Glutamatergic neuron (in vitro differentiated cells): ENCODE measurements around the gene ZG16. TPM values are rescaled to one million over a fixed set of nuclear protein-coding genes. Genes with fewer than 3 reads are reported as not detected.
"Not testable (repeated sequence)": the region's sequence is repeated elsewhere in the genome, so short reads cannot be mapped to it uniquely, and the experiment has no call there.

ENCODE experiments used
- DNase-seq: peaks from one replicate; pipeline ENCODE4 v3.0.0; 2022
- H3K27ac Mint-ChIP-seq: one replicate; pipeline ENCODE4 v1.8.0; 2020; ENCODE audit warnings: mild to moderate bottlenecking, mixed read lengths, inconsistent platforms; ENCODE audit not compliant: unreplicated experiment
- H3K27me3 Mint-ChIP-seq: one replicate; pipeline ENCODE4 v1.8.0; 2020; ENCODE audit warnings: mild to moderate bottlenecking, moderate library complexity, mixed read lengths, inconsistent platforms; ENCODE audit not compliant: unreplicated experiment
- H3K36me3 Mint-ChIP-seq: one replicate; pipeline ENCODE4 v1.8.0; 2020; ENCODE audit warnings: mild to moderate bottlenecking, mixed read lengths, inconsistent platforms; ENCODE audit not compliant: unreplicated experiment
- H3K4me1 Mint-ChIP-seq: one replicate; pipeline ENCODE4 v1.8.0; 2020; ENCODE audit warnings: mild to moderate bottlenecking, low read depth, mixed read lengths, inconsistent platforms; ENCODE audit not compliant: unreplicated experiment
- H3K4me3 Mint-ChIP-seq: one replicate; pipeline ENCODE4 v1.8.0; 2020; ENCODE audit warnings: mild to moderate bottlenecking, mixed read lengths, inconsistent platforms; ENCODE audit not compliant: unreplicated experiment
- H3K9me3 Mint-ChIP-seq: one replicate; pipeline ENCODE4 v1.8.0; 2020; ENCODE audit warnings: mild to moderate bottlenecking, moderate library complexity, mixed read lengths, inconsistent platforms; ENCODE audit not compliant: unreplicated experiment
- total RNA-seq: library from RNA; stranded (reverse); fragmentation: NEBNext Ultra II Directional; extraction: Animal tissue kit (Norgen Biotek cat#: 25700); gene quantifications from one replicate; pipeline ENCODE4 v1.2.1, GENCODE V29; 2021; ENCODE audit not compliant: unreplicated experiment
- TF ChIP-seq, protein P1 (sequence below): fragments of 200-600 bp; sonication (generic); IDR thresholded peaks from one replicate; pipeline ENCODE4 v1.5.0; 2021; ENCODE audit not compliant: partially characterized antibody, unreplicated experiment

Gene ZG16
- total RNA-seq, 1 donor from 2014 or later = not detected

DNA sequence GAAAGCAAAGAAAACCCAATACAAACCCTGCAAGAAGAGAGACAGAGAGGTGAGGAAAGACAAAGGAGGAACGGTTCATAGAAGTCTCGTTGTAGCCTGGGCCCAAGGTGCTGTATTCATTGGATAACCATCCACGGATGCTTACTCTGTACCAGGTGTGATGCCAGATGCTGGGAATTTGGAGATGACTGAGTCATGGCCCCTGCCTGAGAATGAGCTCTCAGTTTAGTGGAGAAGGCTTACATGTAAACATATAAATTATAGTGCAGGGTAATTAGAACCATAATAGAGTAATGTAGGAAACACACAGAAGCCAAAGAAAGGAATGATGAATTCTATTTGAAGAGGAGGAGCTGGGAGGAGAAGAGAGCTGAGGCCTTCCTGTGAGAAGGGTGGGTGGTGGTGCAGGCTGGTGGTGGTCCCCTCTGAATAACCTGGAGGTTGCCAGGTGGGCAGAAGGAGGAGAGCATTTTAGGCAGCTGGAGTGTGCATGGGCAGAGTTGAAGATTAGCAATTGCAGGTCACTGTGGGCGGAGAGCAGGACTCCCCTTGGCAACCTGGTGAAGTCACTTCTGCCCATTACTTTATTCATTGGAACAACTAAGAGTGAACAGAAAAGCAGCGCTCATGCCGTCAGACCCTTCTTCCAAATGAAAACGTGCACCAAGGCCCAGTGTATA, 7.7 kb upstream of the ZG16 start:
- peaks cover 6% of the 10 kb centered on the region for H3K9me3 Mint-ChIP-seq
- H3K36me3 Mint-ChIP-seq = no peaks in the 10 kb centered on the region
- no peak for DNase-seq
- TF ChIP-seq, protein P1, sequence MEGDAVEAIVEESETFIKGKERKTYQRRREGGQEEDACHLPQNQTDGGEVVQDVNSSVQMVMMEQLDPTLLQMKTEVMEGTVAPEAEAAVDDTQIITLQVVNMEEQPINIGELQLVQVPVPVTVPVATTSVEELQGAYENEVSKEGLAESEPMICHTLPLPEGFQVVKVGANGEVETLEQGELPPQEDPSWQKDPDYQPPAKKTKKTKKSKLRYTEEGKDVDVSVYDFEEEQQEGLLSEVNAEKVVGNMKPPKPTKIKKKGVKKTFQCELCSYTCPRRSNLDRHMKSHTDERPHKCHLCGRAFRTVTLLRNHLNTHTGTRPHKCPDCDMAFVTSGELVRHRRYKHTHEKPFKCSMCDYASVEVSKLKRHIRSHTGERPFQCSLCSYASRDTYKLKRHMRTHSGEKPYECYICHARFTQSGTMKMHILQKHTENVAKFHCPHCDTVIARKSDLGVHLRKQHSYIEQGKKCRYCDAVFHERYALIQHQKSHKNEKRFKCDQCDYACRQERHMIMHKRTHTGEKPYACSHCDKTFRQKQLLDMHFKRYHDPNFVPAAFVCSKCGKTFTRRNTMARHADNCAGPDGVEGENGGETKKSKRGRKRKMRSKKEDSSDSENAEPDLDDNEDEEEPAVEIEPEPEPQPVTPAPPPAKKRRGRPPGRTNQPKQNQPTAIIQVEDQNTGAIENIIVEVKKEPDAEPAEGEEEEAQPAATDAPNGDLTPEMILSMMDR = no peak
- no peak overlapping the region for H3K27ac Mint-ChIP-seq
- no peaks in the 10 kb centered on the region for H3K4me1 Mint-ChIP-seq
- no peak overlapping the region for H3K4me3 Mint-ChIP-seq
- no peaks in the 10 kb centered on the region for H3K27me3 Mint-ChIP-seq

DNA sequence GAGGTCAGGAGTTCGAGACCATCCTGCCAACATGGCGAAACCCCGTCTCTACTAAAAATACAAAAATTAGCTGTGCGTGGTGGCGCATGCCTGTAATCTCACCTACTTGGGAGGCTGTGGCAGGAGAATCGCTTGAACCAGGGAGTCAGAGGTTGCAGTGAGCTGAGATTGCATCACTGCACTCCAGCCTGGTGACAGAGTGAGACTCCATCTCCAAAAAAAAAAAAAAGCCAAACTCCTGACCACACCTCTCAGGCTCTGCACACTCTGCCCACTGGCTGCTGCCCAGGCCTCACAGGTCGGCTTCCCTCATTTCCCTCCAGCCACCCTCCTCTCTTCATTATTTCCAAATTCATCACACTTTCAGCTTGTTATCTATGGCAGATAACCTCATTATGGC, 5.7 kb upstream of the ZG16 start:
- H3K27me3 Mint-ChIP-seq, H3K36me3 Mint-ChIP-seq, H3K27ac Mint-ChIP-seq, H3K4me1 Mint-ChIP-seq, H3K9me3 Mint-ChIP-seq, DNase-seq, H3K4me3 Mint-ChIP-seq: not testable (repeated sequence)

DNA sequence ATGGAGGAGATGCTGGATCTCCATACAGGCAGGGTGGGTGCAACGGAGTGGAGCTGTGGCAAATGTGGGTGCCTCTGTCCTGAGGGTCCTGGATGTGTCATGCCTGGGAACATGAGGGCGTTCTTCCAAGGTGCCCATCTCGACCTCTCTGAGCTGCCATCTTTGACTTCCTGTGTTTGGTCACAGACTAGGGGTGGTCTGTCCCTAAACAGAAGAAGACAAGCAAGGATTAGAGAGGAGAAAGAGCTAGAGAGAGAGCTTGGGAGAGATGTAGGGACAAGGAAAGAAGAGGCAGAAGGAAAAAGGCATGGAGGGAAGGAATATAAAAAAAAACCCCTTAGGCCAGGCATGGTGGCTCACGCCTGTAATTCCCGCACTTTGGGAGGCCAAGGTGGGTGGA, 3.3 kb upstream of the ZG16 start:
- no peaks in the 10 kb centered on the region for H3K36me3 Mint-ChIP-seq
- peak overlapping the region; percentile 15 for H3K4me3 Mint-ChIP-seq
- no peak for DNase-seq
- H3K27me3 Mint-ChIP-seq = peaks cover 2% of the 10 kb centered on the region
- H3K9me3 Mint-ChIP-seq = peaks cover 6% of the 10 kb centered on the region
- TF ChIP-seq, protein P1 = no peak
- H3K27ac Mint-ChIP-seq = no peak overlapping the region
- H3K4me1 Mint-ChIP-seq = no peaks in the 10 kb centered on the region

DNA sequence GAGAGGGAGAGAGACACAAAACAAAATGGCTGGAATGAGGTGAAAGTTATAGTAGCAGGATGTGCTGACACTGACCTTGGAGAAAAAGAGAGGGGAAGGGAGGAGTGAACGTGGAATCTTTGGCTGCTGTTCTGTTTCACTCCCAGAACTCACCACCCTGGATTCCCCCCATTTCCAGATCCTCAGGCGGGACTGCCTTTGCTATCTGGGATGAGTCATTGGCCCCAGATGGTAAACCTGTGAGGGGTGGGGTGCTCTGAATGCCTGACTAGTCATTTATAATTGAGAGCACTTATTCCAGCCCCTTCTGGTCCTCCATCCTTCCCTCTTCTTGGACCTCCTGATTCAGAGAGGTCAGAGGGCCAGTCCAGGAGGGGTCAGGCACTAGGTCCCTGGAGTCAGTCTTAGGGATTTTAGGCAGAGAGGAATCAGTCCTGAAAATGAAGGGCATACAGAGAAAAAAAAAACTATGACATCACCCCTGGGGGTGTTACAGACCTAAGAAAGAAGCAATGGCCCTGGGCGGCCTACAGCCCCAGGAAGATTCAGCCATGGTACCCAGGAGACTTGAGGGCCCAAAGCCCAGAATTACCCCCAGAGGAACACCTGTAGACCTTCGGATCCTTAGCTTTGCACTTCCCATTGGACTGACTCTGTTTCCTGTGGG, 2.2 kb upstream of the ZG16 start:
- Mint-ChIP-seq H3K4me1 (no peaks in the 10 kb centered on the region), H3K36me3 (no peaks in the 10 kb centered on the region), H3K27ac (no peak overlapping the region), H3K4me3 (no peak overlapping the region), H3K27me3 (peaks cover 2% of the 10 kb centered on the region), H3K9me3 (peaks cover 6% of the 10 kb centered on the region)
- TF ChIP-seq, protein P1 = no peak
- peak; percentile 21 for DNase-seq

DNA sequence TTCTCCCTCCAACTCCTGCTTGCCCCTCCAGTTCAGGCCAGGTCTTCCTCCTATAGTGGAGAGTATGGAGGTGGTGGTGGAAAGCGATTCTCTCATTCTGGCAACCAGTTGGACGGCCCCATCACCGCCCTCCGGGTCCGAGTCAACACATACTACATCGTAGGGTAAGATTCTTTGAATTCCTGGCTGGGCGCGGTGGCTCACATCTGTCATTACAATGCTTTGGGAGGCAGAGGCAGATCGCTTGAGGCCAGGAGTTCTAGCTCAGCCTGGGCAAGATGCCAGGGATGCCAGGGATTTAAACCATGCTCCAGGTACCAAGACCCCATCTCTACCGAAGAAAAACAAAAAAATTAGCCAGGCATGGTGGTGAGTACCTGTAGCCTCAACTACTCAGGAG, 1.4 kb downstream of the ZG16 start:
- H3K27ac Mint-ChIP-seq = no peak overlapping the region
- DNase-seq = no peak

DNA sequence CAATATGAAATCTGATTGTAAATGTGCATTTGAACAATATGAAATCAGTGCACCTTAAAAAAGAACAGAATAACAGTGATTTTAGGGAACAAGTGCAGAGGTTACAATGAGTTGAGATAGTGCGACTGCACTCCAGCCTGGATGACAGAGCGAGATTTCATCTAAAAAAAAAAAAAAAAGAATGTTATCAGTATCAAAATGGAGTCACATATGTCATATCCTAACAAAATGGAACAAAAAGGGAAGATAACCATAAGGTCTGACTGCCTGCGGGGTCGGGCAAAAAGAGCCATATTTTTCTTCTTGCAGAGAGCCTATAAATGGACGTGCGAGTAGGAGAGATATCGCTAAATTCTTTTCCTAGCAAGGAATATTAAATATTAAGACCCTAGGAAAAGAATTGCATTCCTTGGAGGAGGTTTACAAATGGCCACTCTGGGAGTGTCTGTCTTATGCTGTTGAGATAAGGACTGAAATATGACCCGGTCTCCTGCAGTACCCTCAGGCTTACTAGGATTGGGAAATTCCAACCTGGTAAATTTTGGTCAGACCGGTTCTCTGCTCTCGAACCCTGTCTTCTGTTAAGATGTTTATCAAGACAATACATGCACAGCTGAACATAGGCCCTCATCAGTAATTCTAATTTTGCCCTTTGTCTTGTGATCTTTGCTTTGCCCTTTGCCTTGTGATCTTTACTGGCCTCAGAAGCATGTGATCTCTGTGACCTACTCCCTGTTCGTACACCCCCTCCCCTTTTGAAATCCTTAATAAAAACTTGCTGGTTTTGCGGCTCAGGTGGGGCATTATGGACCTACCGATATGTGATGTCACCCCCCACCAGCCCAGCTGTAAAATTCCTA, 5.3 kb downstream of the ZG16 start:
- not testable (repeated sequence) for H3K36me3 Mint-ChIP-seq, DNase-seq, H3K27ac Mint-ChIP-seq, H3K4me3 Mint-ChIP-seq, H3K4me1 Mint-ChIP-seq, H3K9me3 Mint-ChIP-seq, H3K27me3 Mint-ChIP-seq

More for the DNA sequence above, 1.4 kb downstream of the ZG16 start:
- Mint-ChIP-seq H3K36me3 (no peaks in the 10 kb centered on the region), H3K27me3 (peaks cover 6% of the 10 kb centered on the region), H3K4me3 (no peak overlapping the region), H3K9me3 (peaks cover 1% of the 10 kb centered on the region), H3K4me1 (no peaks in the 10 kb centered on the region)
- TF ChIP-seq, protein P1 = no peak
